SK-N-SH (cell line): Measurements from ENCODE around the gene CCDC141. TPM values are rescaled to one million over a fixed set of nuclear protein-coding genes. Genes with fewer than 3 reads are reported as not detected.

Experiments
- CTCF ChIA-PET: fragments of 300-600, 350-600 bp; formaldehyde crosslinking; extraction: SDS; loops from one replicate; lab custom pipeline; 2021; lab: Yijun Ruan, JAX
- POLR2A ChIA-PET: fragments of 350-600 bp; sonication (Branson Sonifier 250); formaldehyde crosslinking; extraction: SDS; loops from one replicate; lab custom pipeline; 2020; ENCODE audit warnings: antibody characterized with exemption, inconsistent platforms; lab: Yijun Ruan, JAX
- DNase-seq: peaks from one replicate; pipeline ENCODE4 v3.0.0; 2012
- H2AFZ ChIP-seq: fragments of 200-600 bp; sonication (generic); 2 replicates; pipeline ENCODE4 v1.8.1; 2016; ENCODE audit warnings: antibody characterized with exemption, mild to moderate bottlenecking, low read depth
- H3F3A ChIP-seq: fragments of 200-600 bp; sonication (generic); replicated peaks from 2 replicates; pipeline ENCODE3; 2016; ENCODE audit warnings: antibody characterized with exemption, mild to moderate bottlenecking; ENCODE audit not compliant: insufficient read depth
- H3K27ac ChIP-seq, 2 experiments: fragments of 200-500 bp in 1 of 2; fragments of 200-600 bp in 1 of 2; sonication (Bioruptor generic) in 1 of 2; sonication (generic), shearing (Covaris generic) in 1 of 2; 2 replicates each; pipeline versions ENCODE4 v1.5.1 to v1.6.1; 2014 to 2016; ENCODE audit warnings: low read depth in 2 of 2, inconsistent platforms in 1 of 2, low read length in 1 of 2, mild to moderate bottlenecking in 1 of 2, mixed read lengths in 1 of 2
- H3K27me3 ChIP-seq: fragments of 200-600 bp; sonication (generic), shearing (Covaris generic); 2 replicates; pipeline ENCODE4 v1.6.1; 2016; ENCODE audit warnings: mixed run types; ENCODE audit not compliant: insufficient read depth
- H3K36me3 ChIP-seq, 2 experiments: fragments of 200-500 bp in 1 of 2; fragments of 200-600 bp in 1 of 2; sonication (Bioruptor generic) in 1 of 2; sonication (generic) in 1 of 2; replicated peaks in 1 of 2; 2 replicates each; pipeline versions ENCODE3 to v1.5.1; 2014 to 2016; ENCODE audit warnings: low read length in 1 of 2, mild to moderate bottlenecking in 1 of 2; ENCODE audit not compliant: insufficient read depth in 2 of 2, control insufficient read depth in 1 of 2
- H3K4me1 ChIP-seq, 2 experiments: fragments of 200-500 bp in 1 of 2; fragments of 200-600 bp in 1 of 2; sonication (Bioruptor generic) in 1 of 2; sonication (generic), shearing (Covaris generic) in 1 of 2; 2 replicates each; pipeline versions ENCODE4 v1.5.1 to v1.6.1; 2014 to 2016; ENCODE audit warnings: low read depth in 1 of 2, low read length in 1 of 2, mixed run types in 1 of 2; ENCODE audit not compliant: insufficient read depth in 2 of 2, control insufficient read depth in 1 of 2
- H3K4me2 ChIP-seq: fragments of 200-600 bp; sonication (generic), shearing (Covaris generic); 2 replicates; pipeline ENCODE4 v1.6.1; 2017; ENCODE audit warnings: mixed run types
- H3K4me3 ChIP-seq, 2 experiments: fragments of 200-500 bp in 1 of 2; fragments of 200-600 bp in 1 of 2; sonication (Bioruptor generic) in 1 of 2; sonication (generic), shearing (Covaris generic) in 1 of 2; 2 replicates each; pipeline versions ENCODE4 v1.5.1 to v1.8.1; 2014 to 2016; ENCODE audit warnings: low read depth in 2 of 2, inconsistent platforms in 1 of 2, low read length in 1 of 2, mild to moderate bottlenecking in 1 of 2, mixed read lengths in 1 of 2, moderate library complexity in 1 of 2
- H3K79me2 ChIP-seq: fragments of 200-600 bp; sonication (generic); 2 replicates; pipeline ENCODE4 v1.8.1; 2017; ENCODE audit warnings: mild to moderate bottlenecking; ENCODE audit not compliant: insufficient read depth
- H3K9ac ChIP-seq: fragments of 200-600 bp; sonication (generic); 2 replicates; pipeline ENCODE4 v1.6.1; 2017; ENCODE audit warnings: mixed run types
- H3K9me2 ChIP-seq: fragments of 200-600 bp; sonication (generic); 2 replicates; pipeline ENCODE4 v1.6.1; 2017; ENCODE audit warnings: mixed run types
- H3K9me3 ChIP-seq: fragments of 200-600 bp; sonication (generic); 2 replicates; pipeline ENCODE4 v1.6.1; 2017; ENCODE audit warnings: mixed run types, mild to moderate bottlenecking, moderate library complexity
- H4K20me1 ChIP-seq: fragments of 200-600 bp; sonication (generic); 2 replicates; pipeline ENCODE4 v1.6.1; 2017; ENCODE audit warnings: mild to moderate bottlenecking, mixed run types; ENCODE audit not compliant: insufficient read depth
- CHD2 ChIP-seq: fragments of 150-350 bp; IDR thresholded peaks from 2 replicates; pipeline ENCODE4 v1.6.1; 2018; ENCODE audit warnings: low read length; ENCODE audit not compliant: partially characterized antibody
- CTCF ChIP-seq: fragments of 200-600 bp; sonication (generic); IDR thresholded peaks from 2 replicates; pipeline ENCODE4 v1.6.1; 2017; ENCODE audit warnings: antibody characterized with exemption, mild to moderate bottlenecking, moderate library complexity
- EZH2phosphoT487 ChIP-seq: fragments of 200-600 bp; sonication (generic); IDR thresholded peaks from 2 replicates; pipeline ENCODE4 v1.6.1; 2017; ENCODE audit warnings: low read depth, mixed run types, mild to moderate bottlenecking, antibody characterized with exemption, moderate library complexity, borderline replicate concordance
- FOSL2 ChIP-seq: IDR thresholded peaks from 2 replicates; pipeline ENCODE4 v1.4.0; 2012; ENCODE audit warnings: low read depth, mild to moderate bottlenecking, moderate library complexity, borderline replicate concordance
- FOXJ3 ChIP-seq: sonication (generic); formaldehyde crosslinking; IDR thresholded peaks from 2 replicates; pipeline ENCODE4 v1.5.1; 2020; ENCODE audit warnings: mild to moderate bottlenecking, missing genetic modification reagents
- GABPA ChIP-seq: IDR thresholded peaks from 2 replicates; pipeline ENCODE4 v1.4.0; 2012; ENCODE audit warnings: low read depth, mild to moderate bottlenecking
- GATA2 ChIP-seq: sonication (generic); formaldehyde crosslinking; IDR thresholded peaks from 2 replicates; pipeline ENCODE4 v1.5.0; 2020; ENCODE audit warnings: mild to moderate bottlenecking, missing genetic modification reagents
- JUND ChIP-seq: IDR thresholded peaks from 2 replicates; pipeline ENCODE4 v1.4.0; 2012
- MEF2A ChIP-seq: IDR thresholded peaks from 2 replicates; pipeline ENCODE4 v1.4.0; 2012; ENCODE audit warnings: low read depth, borderline replicate concordance
- MXI1 ChIP-seq: IDR thresholded peaks from 2 replicates; pipeline ENCODE4 v1.6.1; 2012; ENCODE audit warnings: mild to moderate bottlenecking, low read depth, low read length, improper control_type of control experiment
- NRF1 ChIP-seq: IDR thresholded peaks from 2 replicates; pipeline ENCODE4 v1.6.1; 2012; ENCODE audit warnings: low read depth, mild to moderate bottlenecking, low read length
- PBX3 ChIP-seq: IDR thresholded peaks from 2 replicates; pipeline ENCODE4; 2012
- RAD21 ChIP-seq: IDR thresholded peaks from 2 replicates; pipeline ENCODE4 v1.6.1; 2012; ENCODE audit warnings: mild to moderate bottlenecking, low read length
- RXRA ChIP-seq: IDR thresholded peaks from 2 replicates; pipeline ENCODE4 v1.4.0; 2012; ENCODE audit warnings: low read depth, mild to moderate bottlenecking, borderline replicate concordance
- SMC3 ChIP-seq: IDR thresholded peaks from 2 replicates; pipeline ENCODE4 v1.6.1; 2012; ENCODE audit warnings: low read depth, low read length, improper control_type of control experiment
- TEAD4 ChIP-seq: IDR thresholded peaks from 2 replicates; pipeline ENCODE4 v1.4.0; 2012; ENCODE audit warnings: mild to moderate bottlenecking, borderline replicate concordance; ENCODE audit not compliant: insufficient read depth
- USF2 ChIP-seq: fragments of 150-350 bp; IDR thresholded peaks from 2 replicates; pipeline ENCODE4 v1.6.1; 2017; ENCODE audit warnings: antibody characterized with exemption, low read length, low read depth, borderline replicate concordance
- YY1 ChIP-seq: IDR thresholded peaks from 2 replicates; pipeline ENCODE4 v1.4.0; 2012; ENCODE audit warnings: low read depth, mild to moderate bottlenecking
- ZBTB33 ChIP-seq: IDR thresholded peaks from 2 replicates; pipeline ENCODE4 v1.4.0; 2012; ENCODE audit warnings: low read depth, borderline replicate concordance
- WGBS: methylation state at CpG from one replicate; pipeline ENCODE4 v1.1.6; 2017; ENCODE audit warnings: low lambda C conversion rate; 5-methylcytosine and 5-hydroxymethylcytosine counted together
- polyA plus RNA-seq, 3 experiments: library from polyadenylated mRNA; depleted of rRNA; stranded (reverse); fragments of >200 nt; gene quantifications; 2 replicates each; pipeline ENCODE4 v1.2.3, GENCODE V29; 2012

Gene CCDC141
- polyA plus RNA-seq, 1 of the 3 experiments (the other 2 are of a cell fraction), result 0.02 TPM

- H3K9me3 ChIP-seq, result no peaks in the 10 kb centered on the region
- H3K4me2 ChIP-seq, result no peak overlapping the region
- ChIA-PET POLR2A (no interaction called here), CTCF (interaction anchor here (0.5 to 0.6 kb wide), 2 partner anchors 132 to 430 kb away, joined by 3 read pairs; no protein-coding TSS in a partner anchor)
- TF ChIP-seq GATA2 (CRISPR knock-in tag) (no peak), FOSL2 (no peak), MXI1 (no peak), PBX3 (no peak), RAD21 (no peak), FOXJ3 (CRISPR knock-in tag) (no peak), USF2 (no peak), TEAD4 (no peak), ZBTB33 (no peak), MEF2A (no peak)
- TF ChIP-seq, all 33 proteins: peak for 0
- H3K27me3 ChIP-seq, result no peaks in the 10 kb centered on the region
- no peak overlapping the region for H3K27ac ChIP-seq
- H3K4me3 ChIP-seq, result no peak overlapping the region
- H2AFZ ChIP-seq, result no peak overlapping the region
- no peaks in the 10 kb centered on the region for H4K20me1 ChIP-seq
- H3F3A ChIP-seq, result no peaks in the 10 kb centered on the region
- no peak for DNase-seq
- WGBS, result 0% methylated on average over 1 of the region's 1 CpG
- H3K36me3 ChIP-seq, result no peaks in the 10 kb centered on the region
- no peaks in the 10 kb centered on the region for H3K4me1 ChIP-seq
- no peak overlapping the region for H3K9ac ChIP-seq
- no peaks in the 10 kb centered on the region for H3K9me2 ChIP-seq
- H3K79me2 ChIP-seq, result no peaks in the 10 kb centered on the region
These were observed 44.0 kb downstream of the CCDC141 start for GRCh38 chr2:179005976-179006375.

- POLR2A ChIA-PET, result no interaction called here
- no peaks in the 10 kb centered on the region for H3F3A ChIP-seq
- H3K9me2 ChIP-seq, result no peaks in the 10 kb centered on the region
- H3K27me3 ChIP-seq, result no peaks in the 10 kb centered on the region
- H3K27ac ChIP-seq, result no peak overlapping the region
- no peak overlapping the region for H3K9ac ChIP-seq
- H2AFZ ChIP-seq, result no peak overlapping the region
- H3K36me3 ChIP-seq, result no peaks in the 10 kb centered on the region
- H3K4me2 ChIP-seq, result no peak overlapping the region
- no peaks in the 10 kb centered on the region for H3K9me3 ChIP-seq
- DNase-seq, result no peak
- H3K4me1 ChIP-seq, result no peaks in the 10 kb centered on the region
- H3K4me3 ChIP-seq, result no peak overlapping the region
- 31% methylated on average over 4 of the region's 4 CpGs for WGBS
- H4K20me1 ChIP-seq, result no peaks in the 10 kb centered on the region
- TF ChIP-seq YY1 (no peak), PBX3 (no peak), CHD2 (no peak), NRF1 (no peak), MXI1 (no peak), RAD21 (no peak), CTCF (no peak), GABPA (no peak), SMC3 (no peak), EZH2phosphoT487 (no peak), JUND (no peak), RXRA (no peak), USF2 (no peak), GATA2 (CRISPR knock-in tag) (no peak)
- CTCF ChIA-PET, result no interaction called here
- H3K79me2 ChIP-seq, result no peaks in the 10 kb centered on the region
These were observed 50.5 kb downstream of the CCDC141 start for GRCh38 chr2:178999476-178999875.
